Stomach (tissue), 9 donors: ENCODE results near the gene PLD3. TPM values are rescaled to one million over a fixed set of nuclear protein-coding genes. Genes with fewer than 3 reads are reported as not detected.
A peak's percentile ranks its signal among the peaks of the same experiment; 100 is the strongest.

Experiments
- DNase-seq, 2 donors: peaks; one replicate each; pipeline versions ENCODE4 v3.0.0 to v3.0.0-alpha.2; 2013 to 2019
- H3K27ac ChIP-seq, 5 donors: fragments of 200-600 bp in 4 of 5; sonication (generic) in 4 of 5; one replicate each; pipeline ENCODE4 v1.5.1; 2013 to 2019; ENCODE audit warnings: mild to moderate bottlenecking in 1 of 5, moderate library complexity in 1 of 5
- H3K27me3 ChIP-seq, 3 donors: fragments of 200-600 bp; sonication (generic); one replicate each; pipeline ENCODE4 v1.5.1; 2017 to 2019; ENCODE audit warnings: mixed run types in 1 of 3
- H3K36me3 ChIP-seq, 4 donors: fragments of 200-600 bp; sonication (generic); 1 replicate in 3 of 4; 2 replicates in 1 of 4; pipeline ENCODE4 v1.5.1; 2016 to 2019
- H3K4me1 ChIP-seq, 4 donors: fragments of 200-600 bp; sonication (generic); one replicate each; pipeline ENCODE4 v1.5.1; 2016 to 2019
- H3K4me3 ChIP-seq, 4 donors: fragments of 200-600 bp; sonication (generic) in 3 of 4; one replicate each; pipeline ENCODE4 v1.5.1; 2016 to 2019; ENCODE audit warnings: mild to moderate bottlenecking in 1 of 4
- H3K9me3 ChIP-seq, 4 donors: fragments of 200-600 bp; sonication (generic); one replicate each; pipeline ENCODE4 v1.5.1; 2016 to 2019
- CTCF ChIP-seq, 7 experiments: fragments of 450-650 bp in 4 of 7; fragments of 200-600 bp in 3 of 7; sonication (generic) in 3 of 7; IDR thresholded peaks; one replicate each; pipeline ENCODE4 v1.5.1; 2016 to 2019; ENCODE audit warnings: antibody characterized with exemption in 7 of 7, control low read depth in 2 of 7, mild to moderate bottlenecking in 1 of 7
- EP300 ChIP-seq: sonication (generic); formaldehyde crosslinking; IDR thresholded peaks from one replicate; pipeline ENCODE4 v1.6.1; 2017; ENCODE audit warnings: antibody characterized with exemption
- POLR2A ChIP-seq, 4 donors: fragments of 450-650 bp; IDR thresholded peaks; one replicate each; pipeline ENCODE4 v1.6.1; 2016; ENCODE audit warnings: antibody characterized with exemption in 4 of 4, control low read depth in 2 of 4, mild to moderate bottlenecking in 1 of 4, moderate library complexity in 1 of 4
- POLR2AphosphoS5 ChIP-seq, 3 donors: sonication (generic); formaldehyde crosslinking; IDR thresholded peaks; one replicate each; pipeline ENCODE4 v1.6.1; 2016; ENCODE audit warnings: antibody characterized with exemption in 3 of 3
- WGBS, 5 donors: extraction: QIAGEN DNeasy Blood & Tissue Kit in 3 of 5; methylation state at CpG; one replicate each; pipeline versions ENCODE4 v1.1.5 to v1.1.7; 2013 to 2018; 5-methylcytosine and 5-hydroxymethylcytosine counted together
- intact Hi-C: fragments of 100-400 bp; cut with DNase I; formaldehyde crosslinking; loops from one replicate; pipeline ENCODE4 v1.15.1; 2023; ENCODE audit warnings: low total_unique reads
- polyA plus RNA-seq, 3 donors: library from polyadenylated mRNA; stranded (reverse); fragments of 200-250 nt; gene quantifications; one replicate each; pipeline ENCODE4 v1.2.3, GENCODE V29; 2013
- total RNA-seq, 5 donors: library from RNA; depleted of rRNA; stranded (reverse); fragments of >200 nt; gene quantifications; one replicate each; pipeline versions ENCODE4 v1.1.0 to v1.2.3, GENCODE V29; 2014 to 2016
- donor health status: healthy with polysubstance abuse.
- donor health status: Bipolar disorder and iron deficiency.
- donor health status: healthy.

PLD3 gene
- total and polyA plus RNA-seq, 8 donors, result 58.8 to 273 (median 145) TPM

GRCh38 chr19:40357640-40358039 is 9.1 kb downstream of the PLD3 start:
- WGBS, 5 donors, result 71 to 88% (median 84%) methylated on average over 3 of the region's 3 CpGs
- H3K27me3 ChIP-seq, result no peaks in the 10 kb centered on the region
- intact Hi-C loops, result no loop called here

GRCh38 chr19:40358773-40359172 is 10.3 kb downstream of the PLD3 start:
- Histone ChIP-seq H3K36me3 (peaks cover 0 to 27% (median 8%) of the 10 kb centered on the region in 4 donors), H3K4me1 (peaks cover 0 to 25% (median 2%) of the 10 kb centered on the region in 4 donors), H3K9me3 (no peaks in the 10 kb centered on the region), H3K4me3 (no peak overlapping the region), H3K27ac (no peak overlapping the region), H3K27me3 (no peaks in the 10 kb centered on the region)
- TF ChIP-seq CTCF (IDR thresholded peaks at IDR 0.05) (no peak), EP300 (no peak), POLR2A (IDR thresholded peaks at IDR 0.05) (no peak), POLR2AphosphoS5 (IDR thresholded peaks at IDR 0.05) (no peak)
- intact Hi-C loops, result no loop called here
- no peak for DNase-seq
- WGBS, 5 donors, result 78 to 98% (median 90%) methylated on average over 4 to 5 of the region's 5 CpGs

More at GRCh38 chr19:40357640-40358039, 9.1 kb downstream of the PLD3 start:
- H3K36me3 ChIP-seq, result peaks cover 0 to 36% (median 8%) of the 10 kb centered on the region in 4 donors
- H3K4me1 ChIP-seq, result peaks cover 0 to 25% (median 2%) of the 10 kb centered on the region in 4 donors
- H3K4me3 ChIP-seq, result no peak overlapping the region
- DNase-seq, result no peak
- no peak overlapping the region for H3K27ac ChIP-seq
- TF ChIP-seq EP300 (no peak), POLR2AphosphoS5 (IDR thresholded peaks at IDR 0.05) (no peak), POLR2A (IDR thresholded peaks at IDR 0.05) (no peak), CTCF (IDR thresholded peaks at IDR 0.05) (no peak)
- no peaks in the 10 kb centered on the region for H3K9me3 ChIP-seq

GRCh38 chr19:40360020-40360707 is 11.7 kb downstream of the PLD3 start:
- no peaks in the 10 kb centered on the region for H3K9me3 ChIP-seq
- H3K27ac ChIP-seq, result peak overlapping the region in 1 of 5 donors; percentile 7
- peaks cover 0 to 30% (median 5%) of the 10 kb centered on the region in 4 donors for H3K4me1 ChIP-seq
- TF ChIP-seq POLR2A (IDR thresholded peaks at IDR 0.05) (no peak), POLR2AphosphoS5 (IDR thresholded peaks at IDR 0.05) (no peak), EP300 (no peak), CTCF (IDR thresholded peaks at IDR 0.05) (no peak)
- H3K27me3 ChIP-seq, result no peaks in the 10 kb centered on the region
- 86 to 92% (median 89%) methylated on average over 13 of the region's 13 CpGs for WGBS, 5 donors
- DNase-seq, result no peak
- H3K4me3 ChIP-seq, result no peak overlapping the region
- H3K36me3 ChIP-seq, result peaks cover 0 to 26% (median 8%) of the 10 kb centered on the region in 4 donors
- intact Hi-C loops, result no loop called here

- H3K36me3 ChIP-seq, result peaks cover 0 to 26% (median 8%) of the 10 kb centered on the region in 4 donors
- TF ChIP-seq POLR2A (IDR thresholded peaks at IDR 0.05) (no peak), EP300 (no peak), POLR2AphosphoS5 (IDR thresholded peaks at IDR 0.05) (no peak), CTCF (IDR thresholded peaks at IDR 0.05) (no peak)
- H3K4me1 ChIP-seq, result peaks cover 0 to 36% (median 11%) of the 10 kb centered on the region in 4 donors
- intact Hi-C loops, result no loop called here
- no peaks in the 10 kb centered on the region for H3K27me3 ChIP-seq
- no peaks in the 10 kb centered on the region for H3K9me3 ChIP-seq
- DNase-seq, result no peak
- 87 to 93% (median 89%) methylated on average over 12 of the region's 12 CpGs for WGBS, 5 donors
- no peak overlapping the region for H3K4me3 ChIP-seq
- H3K27ac ChIP-seq, result peak overlapping the region in 1 of 5 donors; percentile 7
Observed at GRCh38 chr19:40360708-40361241, 12.3 kb downstream of the PLD3 start.
